ENCODE data around the gene SSR4.

SSR4 gene

DNA sequence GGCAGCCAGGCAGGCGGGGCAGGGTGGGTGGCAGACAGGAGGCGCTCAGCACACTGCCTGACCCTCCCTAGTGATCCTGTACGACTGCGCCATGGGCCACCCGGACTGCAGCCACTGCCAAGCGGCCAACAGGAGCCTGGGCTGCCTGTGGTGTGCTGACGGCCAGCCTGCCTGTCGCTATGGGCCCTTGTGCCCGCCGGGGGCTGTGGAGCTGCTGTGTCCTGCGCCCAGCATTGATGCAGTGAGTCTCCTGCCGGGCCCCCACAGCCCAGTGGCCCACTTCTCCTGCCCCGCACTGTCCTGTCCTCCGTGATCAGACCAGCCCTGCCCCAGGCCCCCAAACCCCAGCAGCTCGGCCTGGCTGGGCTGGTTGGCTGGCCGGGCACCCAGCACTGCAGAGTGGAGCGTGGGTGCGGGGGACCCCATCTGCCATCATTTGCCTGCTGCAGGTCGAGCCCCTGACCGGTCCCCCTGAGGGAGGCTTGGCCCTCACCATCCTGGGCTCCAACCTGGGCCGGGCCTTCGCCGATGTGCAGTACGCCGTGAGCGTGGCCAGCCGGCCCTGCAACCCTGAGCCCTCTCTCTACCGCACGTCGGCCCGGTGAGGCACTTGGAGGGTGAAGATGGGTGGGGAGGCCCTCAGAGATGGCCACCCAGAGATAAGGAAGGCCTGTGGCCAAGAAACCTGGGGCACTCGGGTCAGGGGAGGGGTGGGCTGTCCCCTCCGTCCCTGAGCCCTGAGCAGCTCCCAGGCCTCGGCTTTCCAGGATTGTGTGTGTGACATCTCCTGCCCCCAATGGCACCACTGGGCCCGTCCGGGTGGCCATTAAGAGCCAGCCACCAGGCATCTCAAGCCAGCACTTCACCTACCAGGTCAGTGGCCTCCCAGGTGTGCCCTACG, 22.8 kb upstream of the SSR4 start:
- Histone ChIP-seq H3K4me3 (ENCODE audit: low read length) (no peak overlapping the region), H3K27me3 (ENCODE audit: control insufficient read depth, insufficient read depth, low read length) (no peaks in the 10 kb centered on the region), H3K36me3 (ENCODE audit: insufficient read depth, low read length) (no peaks in the 10 kb centered on the region), H3K4me1 (ENCODE audit: control insufficient read depth, insufficient read depth, low read length) (no peaks in the 10 kb centered on the region), H3K4me2 (ENCODE audit: low read length) (no peak overlapping the region), H3K9me3 (replicated peaks; ENCODE audit: low read length) (no peaks in the 10 kb centered on the region), H3K9ac (ENCODE audit: low read depth, low read length) (no peak overlapping the region)

DNA sequence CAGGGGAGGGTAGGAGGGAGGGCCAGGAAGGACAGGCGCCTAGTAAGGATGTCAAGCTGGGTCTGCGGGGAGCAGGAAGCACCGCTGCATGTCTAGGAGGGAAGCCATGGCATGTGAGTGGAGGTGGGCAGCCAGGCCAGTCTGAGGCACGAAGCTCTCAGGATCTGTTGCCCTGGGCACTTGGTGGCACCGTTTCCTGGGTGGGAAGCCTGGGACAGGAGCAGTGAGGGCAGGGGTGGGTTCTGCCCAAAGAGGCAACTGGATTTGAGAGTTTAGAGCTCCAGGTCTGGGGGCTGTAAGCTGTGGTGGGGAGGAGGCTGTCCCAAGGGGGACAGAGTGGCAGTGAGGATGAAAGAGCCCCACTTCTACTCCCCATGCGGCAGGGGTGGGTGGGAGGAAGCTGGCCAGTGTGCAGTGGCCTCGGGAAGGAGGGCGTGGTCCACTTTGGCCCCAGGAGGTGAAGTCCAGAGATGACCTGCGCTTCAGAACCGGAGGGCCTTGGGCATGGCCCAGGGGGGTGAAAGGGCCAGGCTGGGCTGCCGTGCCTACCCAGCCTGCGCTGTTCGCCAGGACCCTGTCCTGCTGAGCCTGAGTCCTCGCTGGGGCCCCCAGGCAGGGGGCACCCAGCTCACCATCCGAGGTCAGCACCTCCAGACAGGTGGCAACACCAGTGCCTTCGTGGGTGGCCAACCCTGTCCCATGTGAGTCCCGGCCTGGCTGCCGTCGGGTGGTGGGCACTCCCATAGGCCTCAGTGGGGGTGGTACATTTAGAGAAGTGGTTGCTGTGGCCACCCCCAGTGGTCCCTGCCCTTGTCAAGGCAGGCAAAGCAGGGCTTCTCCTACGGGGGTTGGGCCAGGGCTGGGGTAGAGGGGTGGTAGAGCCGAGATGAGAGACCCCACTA, 21.9 kb upstream of the SSR4 start:
- no peak overlapping the region for H3K9ac ChIP-seq (ENCODE audit: low read depth, low read length)
- no peaks in the 10 kb centered on the region for H3K4me1 ChIP-seq (ENCODE audit: control insufficient read depth, insufficient read depth, low read length)
- no peaks in the 10 kb centered on the region for H3K27me3 ChIP-seq (ENCODE audit: control insufficient read depth, insufficient read depth, low read length)
- H3K9me3 ChIP-seq (replicated peaks; ENCODE audit: low read length), result no peaks in the 10 kb centered on the region
- H3K4me3 ChIP-seq (ENCODE audit: low read length), result no peak overlapping the region
- no peak overlapping the region for H3K4me2 ChIP-seq (ENCODE audit: low read length)
- H3K36me3 ChIP-seq (ENCODE audit: insufficient read depth, low read length), result no peaks in the 10 kb centered on the region

DNA sequence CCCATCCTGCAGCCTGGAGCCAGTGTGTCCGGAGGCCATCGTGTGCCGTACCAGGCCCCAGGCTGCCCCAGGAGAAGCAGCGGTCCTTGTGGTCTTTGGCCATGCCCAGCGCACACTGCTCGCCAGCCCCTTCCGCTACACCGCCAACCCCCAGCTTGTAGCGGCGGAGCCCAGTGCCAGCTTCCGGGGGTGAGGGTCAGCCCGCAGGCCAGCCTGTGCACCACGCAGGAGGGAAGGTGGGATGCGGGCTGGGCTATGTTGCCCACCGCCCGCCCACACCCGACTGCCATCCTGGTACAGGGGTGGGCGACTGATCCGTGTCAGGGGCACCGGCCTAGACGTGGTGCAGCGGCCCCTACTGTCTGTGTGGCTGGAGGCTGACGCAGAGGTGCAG, 21.3 kb upstream of the SSR4 start:
- no peaks in the 10 kb centered on the region for H3K9me3 ChIP-seq (replicated peaks; ENCODE audit: low read length)
- no peaks in the 10 kb centered on the region for H3K4me1 ChIP-seq (ENCODE audit: control insufficient read depth, insufficient read depth, low read length)
- H3K27me3 ChIP-seq (ENCODE audit: control insufficient read depth, insufficient read depth, low read length), result no peaks in the 10 kb centered on the region
- H3K4me3 ChIP-seq (ENCODE audit: low read length), result no peak overlapping the region
- no peak overlapping the region for H3K9ac ChIP-seq (ENCODE audit: low read depth, low read length)
- no peak overlapping the region for H3K4me2 ChIP-seq (ENCODE audit: low read length)
- H3K36me3 ChIP-seq (ENCODE audit: insufficient read depth, low read length), result no peaks in the 10 kb centered on the region

DNA sequence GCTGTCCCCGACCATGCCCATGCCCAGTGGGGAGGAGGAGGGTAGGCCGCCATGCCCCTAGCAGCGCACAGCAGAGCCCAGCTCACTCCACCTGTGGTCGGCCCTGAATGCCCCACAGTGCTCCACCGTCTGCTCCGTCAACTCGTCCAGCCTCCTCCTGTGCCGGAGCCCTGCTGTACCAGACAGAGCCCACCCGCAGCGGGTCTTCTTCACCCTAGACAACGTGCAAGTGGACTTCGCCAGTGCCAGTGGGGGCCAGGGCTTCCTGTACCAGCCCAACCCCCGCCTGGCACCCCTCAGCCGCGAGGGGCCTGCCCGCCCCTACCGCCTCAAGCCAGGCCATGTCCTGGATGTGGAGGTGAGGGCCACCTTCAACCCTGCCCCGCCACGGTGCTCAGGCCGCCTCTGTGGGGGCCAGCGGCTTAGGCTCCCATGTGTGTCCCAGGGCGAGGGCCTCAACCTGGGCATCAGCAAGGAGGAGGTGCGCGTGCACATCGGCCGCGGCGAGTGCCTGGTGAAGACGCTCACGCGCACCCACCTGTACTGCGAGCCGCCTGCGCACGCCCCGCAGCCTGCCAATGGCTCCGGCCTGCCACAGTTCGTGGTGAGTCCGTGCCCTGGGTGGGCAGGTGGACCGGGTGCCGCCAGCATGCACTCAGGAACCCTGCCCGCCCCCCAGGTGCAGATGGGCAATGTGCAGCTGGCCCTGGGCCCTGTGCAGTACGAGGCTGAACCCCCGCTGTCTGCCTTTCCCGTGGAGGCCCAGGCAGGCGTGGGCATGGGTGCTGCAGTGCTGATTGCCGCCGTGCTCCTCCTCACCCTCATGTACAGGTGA, 20.5 kb upstream of the SSR4 start:
- Histone ChIP-seq H3K4me3 (ENCODE audit: low read length) (no peak overlapping the region), H3K9ac (ENCODE audit: low read depth, low read length) (no peak overlapping the region)

DNA sequence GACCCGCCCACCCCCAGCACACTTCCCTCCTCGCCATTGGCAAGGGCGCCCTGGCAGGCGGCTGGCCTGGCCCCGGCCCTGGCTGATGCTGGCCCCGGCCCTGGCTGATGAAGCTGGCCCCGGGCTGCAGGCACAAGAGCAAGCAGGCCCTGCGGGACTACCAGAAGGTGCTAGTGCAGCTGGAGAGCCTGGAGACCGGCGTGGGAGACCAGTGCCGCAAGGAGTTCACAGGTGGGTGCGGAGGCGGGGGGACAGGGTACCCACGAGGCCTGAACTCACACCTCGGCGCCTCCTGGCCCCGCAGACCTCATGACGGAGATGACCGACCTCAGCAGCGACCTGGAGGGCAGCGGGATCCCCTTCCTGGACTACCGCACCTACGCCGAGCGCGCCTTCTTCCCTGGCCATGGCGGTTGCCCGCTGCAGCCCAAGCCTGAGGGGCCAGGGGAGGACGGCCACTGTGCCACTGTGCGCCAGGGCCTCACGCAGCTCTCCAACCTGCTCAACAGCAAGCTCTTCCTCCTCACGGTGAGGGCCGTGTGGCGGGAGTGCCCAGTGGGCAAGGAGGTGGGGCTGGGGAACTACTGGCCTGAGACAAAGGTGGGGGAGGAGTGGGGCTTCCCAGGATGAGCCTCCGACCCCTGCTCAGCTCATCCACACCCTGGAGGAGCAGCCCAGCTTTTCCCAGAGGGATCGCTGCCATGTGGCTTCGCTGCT, 19.7 kb upstream of the SSR4 start:
- H3K9me3 ChIP-seq (replicated peaks; ENCODE audit: low read length), result no peaks in the 10 kb centered on the region
- no peaks in the 10 kb centered on the region for H3K36me3 ChIP-seq (ENCODE audit: insufficient read depth, low read length)
- H3K4me3 ChIP-seq (ENCODE audit: low read length), result no peak overlapping the region
- H3K9ac ChIP-seq (ENCODE audit: low read depth, low read length), result no peak overlapping the region
- H3K4me2 ChIP-seq (ENCODE audit: low read length), result no peak overlapping the region
- no peaks in the 10 kb centered on the region for H3K4me1 ChIP-seq (ENCODE audit: control insufficient read depth, insufficient read depth, low read length)
- no peaks in the 10 kb centered on the region for H3K27me3 ChIP-seq (ENCODE audit: control insufficient read depth, insufficient read depth, low read length)

More for the DNA sequence above, 20.5 kb upstream of the SSR4 start:
- Histone ChIP-seq H3K9me3 (replicated peaks; ENCODE audit: low read length) (no peaks in the 10 kb centered on the region), H3K4me1 (ENCODE audit: control insufficient read depth, insufficient read depth, low read length) (no peaks in the 10 kb centered on the region), H3K27me3 (ENCODE audit: control insufficient read depth, insufficient read depth, low read length) (no peaks in the 10 kb centered on the region), H3K36me3 (ENCODE audit: insufficient read depth, low read length) (no peaks in the 10 kb centered on the region), H3K4me2 (ENCODE audit: low read length) (no peak overlapping the region)

DNA sequence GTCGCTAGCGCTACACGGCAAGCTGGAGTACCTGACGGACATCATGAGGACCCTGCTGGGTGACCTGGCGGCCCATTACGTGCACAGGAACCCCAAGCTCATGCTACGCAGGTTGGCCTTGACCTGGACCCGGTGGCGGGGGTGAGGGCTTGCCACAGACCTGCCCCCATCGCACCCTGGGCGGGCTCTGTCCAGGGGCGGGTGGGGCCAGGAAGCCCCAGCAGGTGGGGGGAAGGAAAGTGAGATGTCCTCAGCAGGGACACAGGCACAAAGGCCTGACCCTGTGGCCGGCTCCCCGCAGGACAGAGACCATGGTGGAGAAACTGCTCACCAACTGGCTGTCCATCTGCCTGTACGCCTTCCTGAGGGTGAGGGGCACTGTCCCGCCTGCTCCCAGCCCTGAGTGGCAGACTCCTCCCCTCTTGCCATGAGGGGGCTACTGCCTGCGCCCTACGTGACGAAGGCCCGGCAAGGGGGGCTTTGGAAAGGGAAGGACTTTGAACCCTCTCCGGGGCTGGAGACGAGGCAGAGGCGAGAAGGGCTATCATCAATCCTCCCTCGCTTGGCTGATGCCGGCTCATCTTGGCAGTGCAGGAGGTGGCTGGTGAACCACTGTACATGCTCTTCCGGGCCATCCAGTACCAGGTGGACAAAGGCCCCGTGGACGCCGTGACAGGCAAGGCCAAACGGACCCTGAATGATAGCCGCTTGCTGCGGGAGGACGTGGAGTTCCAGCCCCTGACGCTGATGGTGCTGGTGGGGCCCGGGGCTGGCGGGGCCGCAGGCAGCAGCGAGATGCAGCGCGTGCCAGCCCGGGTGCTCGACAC, 19.0 kb upstream of the SSR4 start:
- Histone ChIP-seq H3K4me2 (ENCODE audit: low read length) (no peak overlapping the region), H3K4me3 (ENCODE audit: low read length) (no peak overlapping the region), H3K36me3 (ENCODE audit: insufficient read depth, low read length) (no peaks in the 10 kb centered on the region), H3K9ac (ENCODE audit: low read depth, low read length) (no peak overlapping the region), H3K27me3 (ENCODE audit: control insufficient read depth, insufficient read depth, low read length) (no peaks in the 10 kb centered on the region), H3K9me3 (replicated peaks; ENCODE audit: low read length) (no peaks in the 10 kb centered on the region), H3K4me1 (ENCODE audit: control insufficient read depth, insufficient read depth, low read length) (peaks cover 3% of the 10 kb centered on the region)

DNA sequence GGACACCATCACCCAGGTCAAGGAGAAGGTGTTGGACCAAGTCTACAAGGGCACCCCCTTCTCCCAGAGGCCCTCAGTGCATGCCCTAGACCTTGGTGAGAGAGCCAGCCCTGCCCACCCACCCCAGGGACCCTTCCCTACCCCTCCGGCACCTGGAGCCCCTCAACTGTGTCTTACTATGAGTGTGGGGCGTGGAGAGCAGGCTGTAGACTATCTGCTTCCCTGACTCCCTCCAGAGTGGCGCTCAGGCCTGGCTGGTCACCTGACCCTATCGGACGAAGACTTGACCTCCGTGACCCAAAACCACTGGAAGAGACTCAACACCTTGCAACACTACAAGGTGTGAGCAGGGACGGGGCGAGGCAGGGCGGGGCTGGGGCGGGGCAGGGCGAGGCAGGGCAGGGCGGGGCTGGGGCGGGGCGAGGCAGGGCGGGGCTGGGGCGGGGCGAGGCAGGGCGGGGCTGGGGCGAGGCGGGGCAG, 18.3 kb upstream of the SSR4 start:
- H3K4me3 ChIP-seq (ENCODE audit: low read length), result no peak overlapping the region
- H3K36me3 ChIP-seq (ENCODE audit: insufficient read depth, low read length), result no peaks in the 10 kb centered on the region
- H3K4me2 ChIP-seq (ENCODE audit: low read length), result no peak overlapping the region
- no peaks in the 10 kb centered on the region for H3K9me3 ChIP-seq (replicated peaks; ENCODE audit: low read length)
- no peaks in the 10 kb centered on the region for H3K27me3 ChIP-seq (ENCODE audit: control insufficient read depth, insufficient read depth, low read length)
- H3K4me1 ChIP-seq (ENCODE audit: control insufficient read depth, insufficient read depth, low read length), result peaks cover 10% of the 10 kb centered on the region
- H3K9ac ChIP-seq (ENCODE audit: low read depth, low read length), result no peak overlapping the region

DNA sequence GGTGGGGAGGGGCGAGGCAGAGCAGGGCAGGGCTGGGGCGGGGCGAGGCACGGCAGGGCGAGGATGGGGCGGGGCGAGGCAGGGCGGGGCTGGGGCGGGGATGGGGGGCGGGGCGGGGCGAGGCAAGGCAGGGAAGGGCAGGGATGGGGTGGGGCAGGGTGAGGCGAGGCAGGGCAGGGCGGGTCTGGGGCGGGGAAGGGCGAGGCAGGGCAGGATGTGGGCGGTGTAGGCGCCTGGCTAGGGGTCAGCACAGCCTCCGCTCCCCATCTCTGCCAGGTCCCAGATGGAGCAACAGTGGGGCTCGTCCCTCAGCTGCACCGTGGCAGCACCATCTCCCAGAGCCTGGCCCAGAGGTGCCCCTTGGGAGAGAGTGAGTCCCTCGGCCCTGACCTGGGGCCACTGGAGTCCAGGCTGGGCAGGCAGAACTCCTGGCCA, 17.8 kb upstream of the SSR4 start:
- Histone ChIP-seq H3K4me2 (ENCODE audit: low read length) (no peak overlapping the region), H3K4me1 (ENCODE audit: control insufficient read depth, insufficient read depth, low read length) (peaks cover 13% of the 10 kb centered on the region), H3K9ac (ENCODE audit: low read depth, low read length) (no peak overlapping the region), H3K27me3 (ENCODE audit: control insufficient read depth, insufficient read depth, low read length) (no peaks in the 10 kb centered on the region), H3K36me3 (ENCODE audit: insufficient read depth, low read length) (no peaks in the 10 kb centered on the region), H3K4me3 (ENCODE audit: low read length) (no peak overlapping the region), H3K9me3 (replicated peaks; ENCODE audit: low read length) (no peaks in the 10 kb centered on the region)

DNA sequence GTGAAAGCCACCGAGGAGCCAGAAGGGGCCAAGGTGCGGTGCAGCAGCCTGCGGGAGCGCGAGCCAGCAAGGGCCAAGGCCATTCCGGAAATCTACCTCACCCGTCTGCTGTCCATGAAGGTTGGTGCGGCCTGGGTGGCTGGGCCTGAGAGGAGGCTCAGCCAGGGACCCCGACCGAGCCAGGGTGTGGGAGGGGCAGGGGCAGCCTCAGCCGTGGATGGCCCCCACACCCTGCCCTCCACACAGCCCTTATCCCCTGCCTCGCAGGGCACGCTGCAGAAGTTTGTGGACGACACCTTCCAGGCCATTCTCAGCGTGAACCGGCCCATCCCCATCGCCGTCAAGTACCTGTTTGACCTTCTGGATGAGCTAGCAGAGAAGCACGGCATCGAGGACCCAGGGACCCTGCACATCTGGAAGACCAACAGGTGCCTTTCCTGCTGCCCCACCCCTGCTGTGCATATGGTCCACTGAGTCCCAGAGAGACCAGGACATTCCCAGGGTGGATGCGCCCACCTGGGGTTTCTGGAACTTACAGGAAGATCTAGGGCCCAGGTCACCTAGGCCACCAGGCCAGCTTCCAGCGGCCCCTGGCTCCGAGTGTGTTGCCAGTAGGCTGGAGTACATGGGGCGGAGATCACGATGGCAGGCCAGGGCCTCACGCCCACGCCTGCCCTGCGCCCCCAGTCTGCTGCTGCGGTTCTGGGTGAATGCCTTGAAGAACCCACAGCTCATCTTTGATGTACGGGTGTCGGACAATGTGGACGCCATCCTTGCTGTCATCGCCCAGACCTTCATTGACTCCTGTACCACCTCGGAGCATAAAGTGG, 17.0 kb upstream of the SSR4 start:
- no peak overlapping the region for H3K4me3 ChIP-seq (ENCODE audit: low read length)
- H3K4me1 ChIP-seq (ENCODE audit: control insufficient read depth, insufficient read depth, low read length), result peaks cover 22% of the 10 kb centered on the region
- H3K4me2 ChIP-seq (ENCODE audit: low read length), result no peak overlapping the region
- H3K36me3 ChIP-seq (ENCODE audit: insufficient read depth, low read length), result no peaks in the 10 kb centered on the region
- H3K9ac ChIP-seq (ENCODE audit: low read depth, low read length), result no peak overlapping the region
- no peaks in the 10 kb centered on the region for H3K9me3 ChIP-seq (replicated peaks; ENCODE audit: low read length)
- no peaks in the 10 kb centered on the region for H3K27me3 ChIP-seq (ENCODE audit: control insufficient read depth, insufficient read depth, low read length)

Data from skeletal muscle satellite cell (primary cell).